WERI-Rb-1 (cell line): ENCODE results near the gene ZNF213.

Experiments used
- DNase-seq: peaks from one replicate; pipeline ENCODE4 v3.0.0-alpha.2; 2020
- H3K27ac ChIP-seq: fragments of 250-450 bp; sonication (Bioruptor Pico); 2 replicates; pipeline ENCODE4 v1.5.1; 2020; ENCODE audit warnings: mild to moderate bottlenecking, moderate library complexity
- H3K27me3 ChIP-seq: fragments of 250-450 bp; sonication (Bioruptor Pico); 2 replicates; pipeline ENCODE4 v1.5.1; 2021; ENCODE audit warnings: mild to moderate bottlenecking, low read depth, moderate library complexity; ENCODE audit not compliant: insufficient read depth, severe bottlenecking
- H3K36me3 ChIP-seq: fragments of 250-450 bp; sonication (Bioruptor Pico); 2 replicates; pipeline ENCODE4 v1.5.1; 2020; ENCODE audit warnings: mild to moderate bottlenecking, moderate library complexity
- H3K4me3 ChIP-seq: 2 replicates; pipeline ENCODE4 v1.5.1; 2011; ENCODE audit warnings: low read depth, mild to moderate bottlenecking, control low read depth, low read length
- H3K9me3 ChIP-seq: fragments of 250-450 bp; sonication (Bioruptor Pico); 2 replicates; pipeline ENCODE4 v1.5.1; 2021; ENCODE audit warnings: mild to moderate bottlenecking, moderate library complexity; ENCODE audit not compliant: severe bottlenecking
- CTCF ChIP-seq: IDR thresholded peaks from 2 replicates; pipeline ENCODE4 v1.5.1; 2011; ENCODE audit warnings: low read depth, mild to moderate bottlenecking, control low read depth, inconsistent platforms, low read length

The ZNF213 gene

GRCh38 chr16:3094289-3095027 is 40.4 kb upstream of the ZNF213 start:
- Histone ChIP-seq H3K9me3 (no peaks in the 10 kb centered on the region), H3K27ac (no peak overlapping the region), H3K36me3 (no peaks in the 10 kb centered on the region), H3K4me3 (no peak overlapping the region), H3K27me3 (no peaks in the 10 kb centered on the region)
- peak; percentile 43 for DNase-seq
- peak; percentile 77 for TF ChIP-seq CTCF

- no peak for DNase-seq
- no peak overlapping the region for H3K27ac ChIP-seq
- no peak; the same call in 1 of the 2 replicates for TF ChIP-seq CTCF
- no peaks in the 10 kb centered on the region for H3K36me3 ChIP-seq
- no peaks in the 10 kb centered on the region for H3K27me3 ChIP-seq
- no peak overlapping the region for H3K4me3 ChIP-seq
- H3K9me3 ChIP-seq, result no peaks in the 10 kb centered on the region
These were observed 39.0 kb upstream of the ZNF213 start for GRCh38 chr16:3095869-3096268.

GRCh38 chr16:3096362-3096761 is 38.5 kb upstream of the ZNF213 start:
- H3K4me3 ChIP-seq, result no peak overlapping the region
- TF ChIP-seq CTCF, result no peak

GRCh38 chr16:3097266-3097665 is 37.6 kb upstream of the ZNF213 start:
- Histone ChIP-seq H3K27me3 (no peaks in the 10 kb centered on the region), H3K9me3 (no peaks in the 10 kb centered on the region), H3K36me3 (no peaks in the 10 kb centered on the region), H3K4me3 (no peak overlapping the region), H3K27ac (no peak overlapping the region)
- no peak for TF ChIP-seq CTCF
- DNase-seq, result no peak

More at GRCh38 chr16:3096362-3096761, 38.5 kb upstream of the ZNF213 start:
- Histone ChIP-seq H3K27ac (no peak overlapping the region), H3K36me3 (no peaks in the 10 kb centered on the region), H3K27me3 (no peaks in the 10 kb centered on the region), H3K9me3 (no peaks in the 10 kb centered on the region)
- DNase-seq, result no peak

- Histone ChIP-seq H3K4me3 (no peak within 1 kb of the TSS), H3K36me3 (no peaks in the 10 kb centered on the region), H3K27ac (no peak within 1 kb of the TSS), H3K9me3 (no peaks in the 10 kb centered on the region), H3K27me3 (no peaks in the 10 kb centered on the region)
- no peak for DNase-seq
- TF ChIP-seq CTCF, result no peak
These were observed 36.1 kb upstream of the ZNF213 start, which contains the start of gene ZSCAN10 for GRCh38 chr16:3098459-3099394. Gene ZSCAN10 (minus strand): TSS chr16:3099294. CDS start chr16:3092937, 6,357 bp downstream.
